Tibial nerve (tissue), 4 donors: ENCODE data around the gene FAM219A. TPM values are rescaled to one million over a fixed set of nuclear protein-coding genes. Genes with fewer than 3 reads are reported as not detected.

ENCODE experiments used
- DNase-seq, 2 donors: peaks; one replicate each; pipeline ENCODE4 v3.0.0-alpha.2; 2019; ENCODE audit warnings: low spot score in 2 of 2
- H3K27ac ChIP-seq, 4 donors: fragments of 200-600 bp; sonication (generic) in 3 of 4; one replicate each; pipeline ENCODE4 v1.5.1; 2017 to 2019; ENCODE audit warnings: mild to moderate bottlenecking in 1 of 4
- H3K27me3 ChIP-seq, 2 donors: fragments of 200-600 bp; sonication (generic) in 1 of 2; one replicate each; pipeline versions ENCODE4 v1.5.1 to v1.6.0; 2017 to 2019
- H3K36me3 ChIP-seq, 3 donors: fragments of 200-600 bp; sonication (generic); one replicate each; pipeline ENCODE4 v1.5.1; 2018 to 2019
- H3K4me1 ChIP-seq, 4 donors: fragments of 200-600 bp; sonication (generic) in 3 of 4; one replicate each; pipeline ENCODE4 v1.5.1; 2017 to 2019
- H3K4me3 ChIP-seq, 4 donors: fragments of 200-600 bp; sonication (generic) in 3 of 4; one replicate each; pipeline ENCODE4 v1.5.1; 2017 to 2019; ENCODE audit warnings: mild to moderate bottlenecking in 1 of 4, moderate library complexity in 1 of 4
- H3K9me3 ChIP-seq, 4 donors: fragments of 200-600 bp; sonication (generic) in 3 of 4; one replicate each; pipeline ENCODE4 v1.5.1; 2017 to 2019
- EP300 ChIP-seq, 2 donors: sonication (generic); formaldehyde crosslinking; IDR thresholded peaks; one replicate each; pipeline ENCODE4 v1.6.1; 2017; ENCODE audit warnings: antibody characterized with exemption in 2 of 2, mild to moderate bottlenecking in 1 of 2
- POLR2A ChIP-seq, 2 donors: fragments of 450-650 bp; IDR thresholded peaks; one replicate each; pipeline ENCODE4 v1.6.1; 2017; ENCODE audit warnings: antibody characterized with exemption in 2 of 2, mild to moderate bottlenecking in 2 of 2, moderate library complexity in 2 of 2
- WGBS, 2 donors: methylation state at CpG; one replicate each; pipeline ENCODE4 v1.1.5; 2018; 5-methylcytosine and 5-hydroxymethylcytosine counted together
- total RNA-seq, 4 donors: library from RNA; depleted of rRNA; stranded (reverse); fragments of >200 nt; gene quantifications; one replicate each; pipeline ENCODE4 v1.1.0, GENCODE V29; 2016
- TF ChIP-seq, protein P1 (sequence below), 5 experiments: fragments of 200-600 bp in 3 of 5; fragments of 450-650 bp in 2 of 5; sonication (generic) in 3 of 5; IDR thresholded peaks; one replicate each; pipeline ENCODE4 v1.5.1; 2016 to 2019; ENCODE audit warnings: antibody characterized with exemption in 5 of 5, mild to moderate bottlenecking in 3 of 5, moderate library complexity in 2 of 5

The FAM219A gene
- total RNA-seq, 4 donors from 2014 or later: 8.5 to 15.6 (median 13.6) TPM

DNA sequence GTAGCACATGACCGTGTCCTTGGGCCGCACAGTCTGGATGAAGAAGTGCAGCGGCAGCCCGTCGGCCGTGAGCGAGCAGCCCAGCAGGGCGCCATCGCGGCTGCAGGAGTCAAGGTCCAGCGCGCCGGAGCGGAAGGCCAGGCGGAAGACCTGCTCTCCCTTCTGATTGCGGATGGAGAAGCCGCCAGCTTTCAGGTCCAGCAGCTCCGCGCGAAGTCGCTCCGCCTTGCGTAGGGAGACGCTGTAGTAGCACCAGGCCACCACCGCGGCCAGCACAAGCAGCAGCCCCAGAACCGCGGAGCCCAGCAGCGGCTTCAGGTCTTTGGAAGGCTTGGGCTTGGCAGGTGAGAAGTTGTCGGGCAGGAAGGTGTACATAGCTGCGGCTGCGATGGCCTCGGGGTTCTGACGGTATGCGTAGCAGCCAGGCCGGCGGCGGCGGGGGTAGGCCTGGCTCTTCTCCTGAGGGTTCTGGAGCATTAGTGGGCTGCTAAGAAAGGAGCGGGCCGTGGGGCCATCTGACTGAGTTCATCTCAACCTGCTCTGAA is 85.8 kb downstream of the FAM219A start:
- peaks cover 0 to 21% (median 9%) of the 10 kb centered on the region in 4 donors for H3K4me1 ChIP-seq
- H3K27ac ChIP-seq: no peak overlapping the region
- no peak for DNase-seq
- peaks cover 0 to 32% of the 10 kb centered on the region in 2 donors for H3K27me3 ChIP-seq
- 64 to 70% methylated on average over 38 to 41 of the region's 41 CpGs for WGBS, 2 donors
- TF ChIP-seq, protein P1, sequence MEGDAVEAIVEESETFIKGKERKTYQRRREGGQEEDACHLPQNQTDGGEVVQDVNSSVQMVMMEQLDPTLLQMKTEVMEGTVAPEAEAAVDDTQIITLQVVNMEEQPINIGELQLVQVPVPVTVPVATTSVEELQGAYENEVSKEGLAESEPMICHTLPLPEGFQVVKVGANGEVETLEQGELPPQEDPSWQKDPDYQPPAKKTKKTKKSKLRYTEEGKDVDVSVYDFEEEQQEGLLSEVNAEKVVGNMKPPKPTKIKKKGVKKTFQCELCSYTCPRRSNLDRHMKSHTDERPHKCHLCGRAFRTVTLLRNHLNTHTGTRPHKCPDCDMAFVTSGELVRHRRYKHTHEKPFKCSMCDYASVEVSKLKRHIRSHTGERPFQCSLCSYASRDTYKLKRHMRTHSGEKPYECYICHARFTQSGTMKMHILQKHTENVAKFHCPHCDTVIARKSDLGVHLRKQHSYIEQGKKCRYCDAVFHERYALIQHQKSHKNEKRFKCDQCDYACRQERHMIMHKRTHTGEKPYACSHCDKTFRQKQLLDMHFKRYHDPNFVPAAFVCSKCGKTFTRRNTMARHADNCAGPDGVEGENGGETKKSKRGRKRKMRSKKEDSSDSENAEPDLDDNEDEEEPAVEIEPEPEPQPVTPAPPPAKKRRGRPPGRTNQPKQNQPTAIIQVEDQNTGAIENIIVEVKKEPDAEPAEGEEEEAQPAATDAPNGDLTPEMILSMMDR (IDR thresholded peaks at IDR 0.05): no peak
- TF ChIP-seq EP300 (IDR thresholded peaks at IDR 0.05): no peak
- no peak for TF ChIP-seq POLR2A (IDR thresholded peaks at IDR 0.05)
- H3K36me3 ChIP-seq: peaks cover 0 to 26% (median 0%) of the 10 kb centered on the region in 3 donors
- H3K9me3 ChIP-seq: peaks cover 0 to 6% (median 0%) of the 10 kb centered on the region in 4 donors
- no peak overlapping the region for H3K4me3 ChIP-seq

DNA sequence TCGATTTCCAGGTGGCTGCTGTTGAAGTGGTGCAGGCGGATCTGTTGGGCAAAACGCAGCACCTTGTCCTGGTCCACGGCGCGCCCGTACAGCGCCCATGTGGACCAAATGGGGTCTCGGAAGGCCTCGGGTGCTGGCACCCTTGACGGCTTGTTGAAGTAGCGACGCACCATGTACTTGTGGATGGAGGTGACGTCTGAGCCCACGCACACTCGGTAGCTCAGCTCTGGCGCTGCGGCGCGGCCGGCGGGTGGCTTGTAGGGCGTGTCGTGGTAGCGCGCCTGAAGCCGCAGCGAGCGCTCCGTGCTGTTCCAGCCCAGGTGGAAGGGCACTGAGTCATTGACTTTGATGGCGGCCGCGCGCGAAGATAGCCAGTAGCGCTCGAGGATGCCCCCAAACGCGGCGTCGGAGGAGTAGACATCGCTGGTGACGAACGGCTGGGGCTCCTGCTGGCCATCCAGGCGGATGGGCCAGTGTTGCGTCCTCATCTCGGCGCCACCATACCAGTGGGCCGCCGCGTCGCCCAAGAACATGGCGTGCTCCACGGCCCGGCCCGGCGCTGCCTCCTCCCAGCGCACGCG is 86.4 kb downstream of the FAM219A start:
- H3K27ac ChIP-seq: no peak overlapping the region
- WGBS, 2 donors: 76 to 77% methylated on average over 52 to 60 of the region's 60 CpGs
- H3K4me3 ChIP-seq: no peak overlapping the region
- DNase-seq: no peak
- peaks cover 0 to 32% (median 0%) of the 10 kb centered on the region in 3 donors for H3K36me3 ChIP-seq
- H3K27me3 ChIP-seq: peaks cover 0 to 32% of the 10 kb centered on the region in 2 donors
- H3K4me1 ChIP-seq: peaks cover 0 to 15% (median 4%) of the 10 kb centered on the region in 4 donors
- H3K9me3 ChIP-seq: peaks cover 0 to 6% (median 0%) of the 10 kb centered on the region in 4 donors
- no peak for TF ChIP-seq POLR2A (IDR thresholded peaks at IDR 0.05)
- TF ChIP-seq, protein P1 (IDR thresholded peaks at IDR 0.05): no peak
- no peak for TF ChIP-seq EP300 (IDR thresholded peaks at IDR 0.05)

DNA sequence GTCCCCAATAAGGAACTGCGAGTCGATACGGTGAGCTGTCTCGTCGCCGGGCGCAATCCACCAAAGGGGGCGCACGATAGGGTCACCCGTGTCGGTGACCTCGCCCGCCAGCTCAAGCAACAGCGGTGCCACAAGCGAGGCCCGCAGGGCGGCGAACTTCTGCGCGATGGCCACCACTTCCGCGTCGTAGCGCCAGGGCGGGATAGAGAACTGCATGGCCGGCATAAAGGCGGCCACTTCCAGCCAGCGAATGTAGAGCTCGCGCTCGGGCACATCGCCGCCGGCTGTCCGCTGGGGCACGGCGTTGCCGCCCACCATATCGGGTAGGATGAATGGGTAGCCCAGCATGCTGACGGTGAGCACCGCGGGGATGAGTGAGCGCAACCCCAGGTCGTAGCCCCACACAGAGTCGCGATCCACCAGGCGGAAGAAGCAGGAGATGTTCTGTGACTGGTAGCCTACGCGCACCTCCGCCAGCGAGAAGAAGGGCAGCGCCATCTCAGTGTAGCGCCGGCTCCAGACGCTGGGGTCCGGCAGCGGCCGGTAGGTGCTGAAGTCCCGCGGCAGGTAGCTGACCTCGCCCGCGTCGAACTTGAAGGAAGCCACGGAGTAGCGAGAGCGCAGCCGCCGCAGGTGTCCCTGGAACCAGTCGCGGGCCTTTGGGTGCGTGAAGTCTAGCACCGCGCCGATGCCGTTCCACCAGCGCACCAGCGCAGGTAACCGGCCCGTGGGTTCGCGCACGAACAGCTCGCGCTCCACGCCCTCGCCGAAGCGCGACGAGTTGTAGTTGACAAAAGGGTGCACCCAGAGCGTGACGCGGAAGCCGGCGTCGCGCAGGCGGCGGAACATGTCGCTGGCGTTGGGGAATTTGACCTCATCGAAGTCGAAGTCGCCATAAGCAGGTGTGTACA is 87.1 kb downstream of the FAM219A start:
- DNase-seq: no peak
- Histone ChIP-seq H3K36me3 (peaks cover 0 to 34% (median 0%) of the 10 kb centered on the region in 3 donors), H3K27me3 (peaks cover 0 to 32% of the 10 kb centered on the region in 2 donors), H3K4me1 (peaks cover 0 to 11% (median 3%) of the 10 kb centered on the region in 4 donors), H3K27ac (no peak overlapping the region), H3K9me3 (peaks cover 0 to 6% (median 0%) of the 10 kb centered on the region in 4 donors), H3K4me3 (peak overlapping the region in 1 of 4 donors; percentile 24)
- WGBS, 2 donors: 54 to 59% methylated on average over 66 to 72 of the region's 105 CpGs
- TF ChIP-seq POLR2A (IDR thresholded peaks at IDR 0.05): no peak
- TF ChIP-seq, protein P1 (IDR thresholded peaks at IDR 0.05): no peak
- TF ChIP-seq EP300 (IDR thresholded peaks at IDR 0.05): no peak

DNA sequence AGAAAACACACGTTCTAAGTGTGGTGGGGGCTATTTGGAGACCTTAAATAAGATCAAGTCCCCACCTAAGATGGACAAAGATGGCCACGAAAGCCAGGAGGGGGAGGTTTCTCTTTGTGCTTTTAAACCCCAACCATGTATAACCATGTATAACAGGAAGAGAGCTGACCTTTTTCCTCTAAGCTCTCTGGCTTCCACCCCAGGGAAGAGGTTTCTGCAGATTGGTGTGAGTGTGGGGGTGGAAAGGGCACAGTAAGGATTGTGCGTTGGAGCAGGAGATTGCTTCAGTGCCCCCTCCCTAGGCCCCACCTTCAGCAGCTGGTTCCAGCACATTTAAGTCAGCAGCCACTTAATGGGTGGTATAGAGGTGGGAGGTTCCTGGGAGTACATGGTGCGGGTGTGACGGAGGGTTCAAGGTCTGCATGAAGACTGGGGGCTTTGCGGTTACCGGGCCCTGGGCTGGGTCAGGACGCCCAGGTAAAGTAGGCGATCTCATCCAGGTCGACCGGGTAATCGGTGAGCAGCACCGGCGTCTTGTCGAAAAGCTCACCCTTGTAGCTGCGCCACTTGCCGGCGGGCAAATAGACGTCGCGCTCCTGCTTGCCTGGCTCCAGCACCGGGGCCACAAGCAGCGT is 87.9 kb downstream of the FAM219A start:
- Histone ChIP-seq H3K27me3 (peaks cover 0 to 32% of the 10 kb centered on the region in 2 donors), H3K4me1 (peaks cover 0 to 5% (median 0%) of the 10 kb centered on the region in 4 donors), H3K27ac (no peak overlapping the region), H3K9me3 (peaks cover 0 to 6% (median 0%) of the 10 kb centered on the region in 4 donors), H3K4me3 (peak overlapping the region in 1 of 4 donors; percentile 24), H3K36me3 (peaks cover 0 to 34% (median 0%) of the 10 kb centered on the region in 3 donors)
- TF ChIP-seq EP300 (IDR thresholded peaks at IDR 0.05): no peak
- TF ChIP-seq POLR2A (IDR thresholded peaks at IDR 0.05): no peak
- TF ChIP-seq, protein P1 (IDR thresholded peaks at IDR 0.05): no peak
- DNase-seq: no peak
- 60 to 68% methylated on average over 16 to 23 of the region's 23 CpGs for WGBS, 2 donors
